ENCODE results near the gene TP53. TPM values are rescaled to one million over a fixed set of nuclear protein-coding genes. Genes with fewer than 3 reads are reported as not detected.

TP53 gene
- total RNA-seq, 2 donors from 2014 or later: 52.3 to 65.0 TPM

GRCh38 chr17:7676533-7676932, 10.8 kb downstream of the TP53 start:
- Histone ChIP-seq H3K4me1 (replicated peaks) (no peaks in the 10 kb centered on the region), H3K9me3 (no peaks in the 10 kb centered on the region), H3K36me3 (peaks cover 6 to 27% of the 10 kb centered on the region in 2 donors), H3K4me3 (no peak overlapping the region), H3K27ac (no peak overlapping the region), H3K27me3 (replicated peaks; ENCODE audit: insufficient read depth) (no peaks in the 10 kb centered on the region)
- intact Hi-C loops (cut with DNase I): no loop called here
- 81% methylated on average over 5 of the region's 5 CpGs for WGBS
- DNase-seq (ENCODE audit: low spot score): no peak
- TF ChIP-seq POLR2AphosphoS5 (IDR thresholded peaks at IDR 0.05) (no peak), CTCF (IDR thresholded peaks at IDR 0.05) (no peak), POLR2A (IDR thresholded peaks at IDR 0.05) (no peak)

- no peaks in the 10 kb centered on the region for H3K27me3 ChIP-seq (replicated peaks; ENCODE audit: insufficient read depth)
- no peak overlapping the region for H3K4me3 ChIP-seq
- TF ChIP-seq POLR2AphosphoS5 (IDR thresholded peaks at IDR 0.05): no peak
- TF ChIP-seq CTCF (IDR thresholded peaks at IDR 0.05): no peak
- TF ChIP-seq POLR2A (IDR thresholded peaks at IDR 0.05): no peak
- DNase-seq (ENCODE audit: low spot score): no peak
- peaks cover 9 to 33% of the 10 kb centered on the region in 2 donors for H3K36me3 ChIP-seq
- H3K9me3 ChIP-seq: no peaks in the 10 kb centered on the region
- intact Hi-C loops (cut with DNase I): no loop called here
- H3K4me1 ChIP-seq (replicated peaks): no peaks in the 10 kb centered on the region
- H3K27ac ChIP-seq: no peak overlapping the region
- WGBS: 90% methylated on average over 14 of the region's 14 CpGs
Measured at GRCh38 chr17:7674934-7675333, 12.4 kb downstream of the TP53 start.

GRCh38 chr17:7673239-7673638, 14.1 kb downstream of the TP53 start:
- no peaks in the 10 kb centered on the region for H3K4me1 ChIP-seq (replicated peaks)
- TF ChIP-seq POLR2AphosphoS5 (IDR thresholded peaks at IDR 0.05): no peak
- TF ChIP-seq CTCF (IDR thresholded peaks at IDR 0.05): no peak
- TF ChIP-seq POLR2A (IDR thresholded peaks at IDR 0.05): no peak
- intact Hi-C loops (cut with DNase I): no loop called here
- peaks cover 11 to 36% of the 10 kb centered on the region in 2 donors for H3K36me3 ChIP-seq
- 87% methylated on average over 2 of the region's 2 CpGs for WGBS
- H3K4me3 ChIP-seq: no peak overlapping the region
- DNase-seq (ENCODE audit: low spot score): no peak
- H3K27ac ChIP-seq: no peak overlapping the region
- H3K9me3 ChIP-seq: no peaks in the 10 kb centered on the region
- H3K27me3 ChIP-seq (replicated peaks; ENCODE audit: insufficient read depth): no peaks in the 10 kb centered on the region

GRCh38 chr17:7668482-7668881, 18.8 kb downstream of the TP53 start:
- peaks cover 5 to 20% of the 10 kb centered on the region in 2 donors for H3K36me3 ChIP-seq
- intact Hi-C loops (cut with DNase I): no loop called here
- TF ChIP-seq POLR2A (IDR thresholded peaks at IDR 0.05) (no peak), POLR2AphosphoS5 (IDR thresholded peaks at IDR 0.05) (no peak), CTCF (IDR thresholded peaks at IDR 0.05) (no peak)
- no peaks in the 10 kb centered on the region for H3K9me3 ChIP-seq
- no peak overlapping the region for H3K27ac ChIP-seq
- no peak overlapping the region for H3K4me3 ChIP-seq
- H3K27me3 ChIP-seq (replicated peaks; ENCODE audit: insufficient read depth): no peaks in the 10 kb centered on the region
- DNase-seq (ENCODE audit: low spot score): no peak
- whole genome bisulfite sequencing: 91% methylated on average over 7 of the region's 7 CpGs
- H3K4me1 ChIP-seq (replicated peaks): no peaks in the 10 kb centered on the region

- 41% methylated on average over 10 of the region's 10 CpGs for WGBS
Measured at GRCh38 chr17:7667656-7668406, 19.5 kb downstream of the TP53 start.

More at GRCh38 chr17:7667656-7668406, 19.5 kb downstream of the TP53 start:
- no peak for DNase-seq (ENCODE audit: low spot score)
- TF ChIP-seq POLR2A (IDR thresholded peaks at IDR 0.05): no peak
- TF ChIP-seq POLR2AphosphoS5 (IDR thresholded peaks at IDR 0.05): no peak
- TF ChIP-seq CTCF (IDR thresholded peaks at IDR 0.05): no peak
- Histone ChIP-seq H3K4me1 (replicated peaks) (no peaks in the 10 kb centered on the region), H3K27ac (no peak overlapping the region), H3K36me3 (peaks cover 4 to 15% of the 10 kb centered on the region in 2 donors), H3K9me3 (no peaks in the 10 kb centered on the region), H3K27me3 (replicated peaks; ENCODE audit: insufficient read depth) (no peaks in the 10 kb centered on the region), H3K4me3 (no peak overlapping the region)
- intact Hi-C loops (cut with DNase I): no loop called here
